PFSK-1 (cell line): Measurements from ENCODE around the gene GGNBP2. TPM values are rescaled to one million over a fixed set of nuclear protein-coding genes. Genes with fewer than 3 reads are reported as not detected.
A peak's percentile ranks its signal among the peaks of the same experiment; 100 is the strongest.

Experiments
- FOXP2 ChIP-seq: optimal IDR thresholded peaks from 2 replicates; pipeline ENCODE3; 2011; ENCODE audit warnings: borderline replicate concordance, control low read depth, inconsistent platforms; ENCODE audit not compliant: insufficient read depth; ENCODE audit errors: extremely low read length, extremely low read depth
- POLR2AphosphoS5 ChIP-seq: IDR thresholded peaks from 2 replicates; pipeline ENCODE4 v1.6.1; 2012; ENCODE audit warnings: low read depth, mild to moderate bottlenecking, control low read depth, low read length, moderate library complexity
- REST ChIP-seq, 2 experiments: IDR thresholded peaks; 2 replicates each; pipeline versions ENCODE4 v1.6.1 to v1.8.0; 2011 to 2012; ENCODE audit warnings: low read depth in 2 of 2, low read length in 2 of 2, control low read depth in 1 of 2, inconsistent platforms in 1 of 2, mild to moderate bottlenecking in 1 of 2, moderate library complexity in 1 of 2; ENCODE audit not compliant: insufficient read depth in 1 of 2
- SIN3A ChIP-seq: IDR thresholded peaks from 2 replicates; pipeline ENCODE4 v1.6.1; 2012; ENCODE audit warnings: mild to moderate bottlenecking, low read length, moderate library complexity, borderline replicate concordance; ENCODE audit not compliant: insufficient read depth
- TAF1 ChIP-seq: IDR thresholded peaks from 2 replicates; pipeline ENCODE4 v1.6.1; 2012; ENCODE audit warnings: low read length, control low read depth, borderline replicate concordance; ENCODE audit not compliant: insufficient read depth
- polyA plus RNA-seq: library from polyadenylated mRNA; unstranded; fragments of >200 nt; gene quantifications from one replicate; pipeline ENCODE4 v1.2.1, GENCODE V29; 2012; ENCODE audit warnings: low read depth, missing spikeins; ENCODE audit not compliant: insufficient read length

The GGNBP2 gene
- polyA plus RNA-seq: 83.0 TPM

- peak; percentile 38; the same call in 1 of the 2 replicates for TF ChIP-seq SIN3A
- no peak for TF ChIP-seq FOXP2
- TF ChIP-seq REST (IDR thresholded peaks at IDR 0.05; ENCODE audit: insufficient read depth in 1 of 2, low read depth in 2 of 2, low read length in 2 of 2): no peak
- TF ChIP-seq POLR2AphosphoS5: peak; percentile 84
- TF ChIP-seq TAF1: peak; percentile 72
Measured at GRCh38 chr17:36544307-36545076, at the start of gene GGNBP2. Gene GGNBP2 (plus strand): TSS chr17:36544919. CDS start chr17:36545725, 806 bp downstream.

- no peak for TF ChIP-seq POLR2AphosphoS5
- no peak for TF ChIP-seq SIN3A
- no peak for TF ChIP-seq FOXP2
- TF ChIP-seq REST (IDR thresholded peaks at IDR 0.05; ENCODE audit: insufficient read depth in 1 of 2, low read depth in 2 of 2, low read length in 2 of 2): no peak
- TF ChIP-seq TAF1: no peak
Measured at GRCh38 chr17:36495076-36495578, 49.6 kb upstream of the GGNBP2 start.

GRCh38 chr17:36496018-36496789 lies 48.5 kb upstream of the GGNBP2 start:
- no peak for TF ChIP-seq POLR2AphosphoS5
- TF ChIP-seq REST (IDR thresholded peaks at IDR 0.05; ENCODE audit: insufficient read depth in 1 of 2, low read depth in 2 of 2, low read length in 2 of 2): no peak
- TF ChIP-seq TAF1: no peak
- no peak for TF ChIP-seq SIN3A
- TF ChIP-seq FOXP2: no peak

- TF ChIP-seq POLR2AphosphoS5 (no peak), REST (IDR thresholded peaks at IDR 0.05; ENCODE audit: insufficient read depth in 1 of 2, low read depth in 2 of 2, low read length in 2 of 2) (no peak), TAF1 (no peak), FOXP2 (no peak), SIN3A (no peak)
Measured at GRCh38 chr17:36498155-36498554, 46.6 kb upstream of the GGNBP2 start.
